Endothelial cell of umbilical vein (primary cell): ENCODE data around the gene ARL9. TPM values are rescaled to one million over a fixed set of nuclear protein-coding genes. Genes with fewer than 3 reads are reported as not detected.

Experiments
- BruUV-seq: library from RNA; stranded (reverse); fragments of 400-500 nt; replicated peaks from 2 replicates; lab custom pipeline; 2021; lab: Mats Ljungman, UMichigan
- CTCF ChIA-PET: fragments of 300-600, 350-600 bp; sonication (Branson Sonifier 250); formaldehyde crosslinking; loops from one replicate; lab custom pipeline; 2021; ENCODE audit warnings: antibody characterized with exemption, inconsistent platforms; lab: Charles Lee
- POLR2A ChIA-PET: fragments of 300-600, 350-600 bp; sonication (Branson Sonifier 250); formaldehyde crosslinking; loops from one replicate; lab custom pipeline; 2021; ENCODE audit warnings: antibody characterized with exemption, inconsistent platforms; lab: Charles Lee
- DNase-seq: peaks from one replicate; pipeline ENCODE4 v3.0.0-alpha.2; 2011; ENCODE audit warnings: low read depth, low spot score
- FAIRE-seq: peaks from 2 replicates; lab custom pipeline; 2011; peaks lifted over from hg19 to GRCh38; lab: Jason Lieb, UNC
- H2AFZ ChIP-seq: 2 replicates; pipeline ENCODE4 v1.6.0; 2012; ENCODE audit warnings: low read depth, low read length, control low read depth, inconsistent platforms
- H3K27ac ChIP-seq: 2 replicates; pipeline ENCODE4 v1.5.1; 2011; ENCODE audit warnings: low read depth, mild to moderate bottlenecking, control low read depth, low read length, moderate library complexity; ENCODE audit not compliant: insufficient read depth
- H3K27me3 ChIP-seq, 2 experiments: 2 replicates each; pipeline versions ENCODE4 v1.6.0 to v1.6.1; 2011; ENCODE audit warnings: low read length in 2 of 2, mixed read lengths in 1 of 2; ENCODE audit not compliant: control insufficient read depth in 2 of 2, insufficient read depth in 2 of 2
- H3K36me3 ChIP-seq, 2 experiments: 2 replicates in 1 of 2; 3 replicates in 1 of 2; pipeline ENCODE4 v1.5.1; 2011; ENCODE audit warnings: low read length in 2 of 2, mild to moderate bottlenecking in 1 of 2, moderate library complexity in 1 of 2; ENCODE audit not compliant: control insufficient read depth in 2 of 2, insufficient read depth in 2 of 2; ENCODE audit errors: extremely low read depth in 1 of 2
- H3K4me1 ChIP-seq: 3 replicates; pipeline ENCODE4 v1.5.1; 2011; ENCODE audit warnings: mild to moderate bottlenecking, low read length; ENCODE audit not compliant: control insufficient read depth, insufficient read depth; ENCODE audit errors: extremely low read depth
- H3K4me2 ChIP-seq: 2 replicates; pipeline ENCODE4 v1.6.1; 2011; ENCODE audit warnings: low read length, control low read depth, mixed read lengths; ENCODE audit not compliant: insufficient read depth
- H3K4me3 ChIP-seq, 3 experiments: fragments of 200-600 bp in 1 of 3; sonication (generic), shearing (Covaris generic) in 1 of 3; replicated peaks in 1 of 3; 2 replicates each; pipeline ENCODE4 v1.5.1; 2011 to 2016; ENCODE audit warnings: control low read depth in 3 of 3, low read length in 3 of 3, mild to moderate bottlenecking in 2 of 3, inconsistent platforms in 1 of 3, low read depth in 1 of 3, moderate library complexity in 1 of 3; ENCODE audit not compliant: insufficient read depth in 1 of 3
- H3K79me2 ChIP-seq: 2 replicates; pipeline ENCODE4 v1.6.0; 2012; ENCODE audit warnings: low read length, inconsistent platforms; ENCODE audit not compliant: control insufficient read depth, insufficient read depth
- H3K9ac ChIP-seq: replicated peaks from 2 replicates; pipeline ENCODE3; 2011; ENCODE audit warnings: low read length, control low read depth; ENCODE audit not compliant: insufficient read depth; ENCODE audit errors: extremely low read depth
- H3K9me1 ChIP-seq: replicated peaks from 3 replicates; pipeline ENCODE4 v1.6.0; 2011; ENCODE audit warnings: mild to moderate bottlenecking, low read length; ENCODE audit not compliant: control insufficient read depth, insufficient read depth; ENCODE audit errors: extremely low read depth
- H3K9me3 ChIP-seq: replicated peaks from 2 replicates; pipeline ENCODE4 v1.5.1; 2012; ENCODE audit warnings: low read length, inconsistent platforms; ENCODE audit not compliant: control insufficient read depth, insufficient read depth
- H4K20me1 ChIP-seq: replicated peaks from 2 replicates; pipeline ENCODE3; 2011; ENCODE audit warnings: mild to moderate bottlenecking, low read length; ENCODE audit not compliant: control insufficient read depth, insufficient read depth; ENCODE audit errors: extremely low read depth
- EZH2 ChIP-seq: IDR thresholded peaks from 2 replicates; pipeline ENCODE4 v1.6.1; 2012; ENCODE audit warnings: borderline replicate concordance, low read depth, mild to moderate bottlenecking, moderate library complexity, low read length, inconsistent platforms; ENCODE audit not compliant: severe bottlenecking
- FOS ChIP-seq: IDR thresholded peaks from 2 replicates; pipeline ENCODE4 v1.6.1; 2011; ENCODE audit warnings: mild to moderate bottlenecking, low read length, moderate library complexity, borderline replicate concordance; ENCODE audit not compliant: insufficient read depth
- GATA2 ChIP-seq: IDR thresholded peaks from 2 replicates; pipeline ENCODE4 v1.7.0; 2011; ENCODE audit warnings: low read depth, mild to moderate bottlenecking, moderate library complexity, mixed read lengths, low read length; ENCODE audit not compliant: insufficient read length, insufficient read depth
- JUN ChIP-seq: IDR thresholded peaks from 2 replicates; pipeline ENCODE4 v1.6.1; 2011; ENCODE audit warnings: borderline replicate concordance, low read depth; ENCODE audit not compliant: insufficient read length, insufficient read depth
- MAX ChIP-seq: IDR thresholded peaks from 2 replicates; pipeline ENCODE4 v1.6.1; 2011; ENCODE audit not compliant: insufficient read depth, insufficient read length
- MYC ChIP-seq: IDR thresholded peaks from one replicate; pipeline ENCODE4 v1.6.1; 2011; ENCODE audit warnings: mild to moderate bottlenecking, low read depth, low read length
- POLR2A ChIP-seq: IDR thresholded peaks from 2 replicates; pipeline ENCODE4 v1.6.1; 2012; ENCODE audit warnings: low read depth, mild to moderate bottlenecking, control low read depth, low read length
- POLR2AphosphoS5 ChIP-seq: IDR thresholded peaks from 2 replicates; pipeline ENCODE4 v1.6.1; 2012; ENCODE audit warnings: low read depth, mild to moderate bottlenecking, control low read depth, low read length, moderate library complexity; ENCODE audit not compliant: insufficient read depth
- dilution Hi-C: fragments of 300-500 bp; cut with MboI; formaldehyde crosslinking; loops from one replicate; pipeline ENCODE4 v1.15.0; 2019; ENCODE audit warnings: low sequenced_read_pairs; ENCODE audit not compliant: extremely low pct_ligation_motif_present
- intact Hi-C: fragments of 100-400 bp; cut with micrococcal nuclease; formaldehyde crosslinking; loops from one replicate; pipeline ENCODE4 v1.10.0; 2022
- polyA plus RNA-seq, 4 experiments: library from polyadenylated mRNA; depleted of rRNA in 3 of 4; stranded (reverse) in 3 of 4; unstranded in 1 of 4; fragments of >200 nt; gene quantifications; 2 replicates each; pipeline versions ENCODE4 v1.2.1 to v1.2.3, GENCODE V29; 2011 to 2012; ENCODE audit warnings: missing spikeins in 1 of 4
- total RNA-seq: library from RNA; stranded (reverse); gene quantifications from 2 replicates; pipeline ENCODE4 v1.2.3, GENCODE V29; 2021
- TF ChIP-seq, protein P1 (sequence below), 2 donors: IDR thresholded peaks; 1 replicate in 1 of 2; 2 replicates in 1 of 2; pipeline ENCODE4 v1.5.1; 2011; ENCODE audit warnings: low read length in 2 of 2, mild to moderate bottlenecking in 2 of 2, moderate library complexity in 2 of 2, control low read depth in 1 of 2, inconsistent platforms in 1 of 2, low read depth in 1 of 2; ENCODE audit not compliant: insufficient read depth in 1 of 2; ENCODE audit errors: extremely low read depth in 1 of 2

ARL9 gene
- total and polyA plus RNA-seq, 2 donors (not counting 3 experiments of a cell fraction or from before 2014, with no cell fraction given): 0.40 to 1.1 TPM

DNA sequence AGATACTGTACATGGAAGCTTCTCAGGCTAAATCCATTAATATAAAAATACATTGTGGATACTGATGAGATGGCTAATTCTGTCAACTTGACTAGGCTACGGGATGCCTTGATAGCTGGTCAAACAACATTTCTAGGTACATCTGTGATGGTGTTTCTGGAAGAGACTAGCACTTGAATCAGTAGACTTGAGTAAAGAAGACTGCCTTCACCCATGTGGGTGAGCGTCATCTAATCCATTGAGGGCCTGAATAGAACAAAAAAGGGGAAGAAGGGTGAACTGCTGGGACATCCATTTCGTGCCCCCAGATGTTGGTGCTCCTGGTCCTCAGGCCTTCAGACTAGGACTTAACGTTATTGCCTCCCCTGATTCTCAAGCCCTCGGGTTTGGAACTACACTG is 41.9 kb upstream of the ARL9 start:
- Histone ChIP-seq H2AFZ (no peak overlapping the region), H3K4me1 (peaks cover 16% of the 10 kb centered on the region), H4K20me1 (no peaks in the 10 kb centered on the region), H3K9me1 (no peaks in the 10 kb centered on the region), H3K79me2 (peaks cover 46% of the 10 kb centered on the region), H3K9me3 (no peaks in the 10 kb centered on the region), H3K27ac (no peak overlapping the region), H3K4me2 (no peak overlapping the region), H3K9ac (no peak overlapping the region), H3K27me3 (no peaks in the 10 kb centered on the region), H3K4me3 (no peak overlapping the region), H3K36me3 (peaks cover 4 to 16% of the 10 kb centered on the region in 2 experiments)
- FAIRE-seq (no peak), DNase-seq (no peak)
- CTCF ChIA-PET: interaction anchor here (0.5 to 2.0 kb wide), 2 partner anchors 38 to 371 kb away, joined by 3 to 5 read pairs; no protein-coding TSS in a partner anchor
- intact Hi-C loops (no loop called here), dilution Hi-C loops (no loop called here)
- TF ChIP-seq, protein P1, sequence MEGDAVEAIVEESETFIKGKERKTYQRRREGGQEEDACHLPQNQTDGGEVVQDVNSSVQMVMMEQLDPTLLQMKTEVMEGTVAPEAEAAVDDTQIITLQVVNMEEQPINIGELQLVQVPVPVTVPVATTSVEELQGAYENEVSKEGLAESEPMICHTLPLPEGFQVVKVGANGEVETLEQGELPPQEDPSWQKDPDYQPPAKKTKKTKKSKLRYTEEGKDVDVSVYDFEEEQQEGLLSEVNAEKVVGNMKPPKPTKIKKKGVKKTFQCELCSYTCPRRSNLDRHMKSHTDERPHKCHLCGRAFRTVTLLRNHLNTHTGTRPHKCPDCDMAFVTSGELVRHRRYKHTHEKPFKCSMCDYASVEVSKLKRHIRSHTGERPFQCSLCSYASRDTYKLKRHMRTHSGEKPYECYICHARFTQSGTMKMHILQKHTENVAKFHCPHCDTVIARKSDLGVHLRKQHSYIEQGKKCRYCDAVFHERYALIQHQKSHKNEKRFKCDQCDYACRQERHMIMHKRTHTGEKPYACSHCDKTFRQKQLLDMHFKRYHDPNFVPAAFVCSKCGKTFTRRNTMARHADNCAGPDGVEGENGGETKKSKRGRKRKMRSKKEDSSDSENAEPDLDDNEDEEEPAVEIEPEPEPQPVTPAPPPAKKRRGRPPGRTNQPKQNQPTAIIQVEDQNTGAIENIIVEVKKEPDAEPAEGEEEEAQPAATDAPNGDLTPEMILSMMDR (IDR thresholded peaks at IDR 0.05; ENCODE audit: extremely low read depth in 1 of 2, insufficient read depth in 1 of 2, low read depth in 1 of 2, low read length in 2 of 2): no peak
- TF ChIP-seq MYC (no peak), MAX (no peak), GATA2 (no peak), POLR2AphosphoS5 (peak; percentile 38), EZH2 (no peak), JUN (no peak), FOS (no peak), POLR2A (peak; percentile 9)
- POLR2A ChIA-PET: no interaction called here
- BruUV-seq: no TSS peak
